ENCODE data around the gene KCNJ6. TPM values are rescaled to one million over a fixed set of nuclear protein-coding genes. Genes with fewer than 3 reads are reported as not detected.

The KCNJ6 gene
- total RNA-seq, 1 experiment from 2014 or later = not detected

DNA sequence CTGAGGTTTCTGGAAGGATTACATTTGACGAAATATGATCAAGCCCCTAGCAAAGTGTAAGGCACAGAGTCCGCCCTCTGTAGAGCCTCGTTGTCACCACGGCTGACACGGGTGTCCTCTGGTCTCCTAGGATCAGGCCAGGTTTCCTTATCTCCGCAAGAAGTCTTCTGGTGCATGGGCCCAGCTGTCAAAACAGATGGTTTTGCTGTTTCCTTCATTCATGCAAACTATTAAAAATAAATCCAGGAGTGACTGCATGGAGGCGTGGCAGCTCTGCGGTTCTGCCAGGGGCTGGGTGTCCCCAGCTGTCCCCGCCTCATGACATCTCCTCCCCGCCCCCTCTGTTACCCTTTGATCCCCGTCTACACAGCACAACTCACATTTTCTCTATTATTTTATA is 340.7 kb downstream of the KCNJ6 start:
- DNase-seq (ENCODE audit: low read depth) = no peak

DNA sequence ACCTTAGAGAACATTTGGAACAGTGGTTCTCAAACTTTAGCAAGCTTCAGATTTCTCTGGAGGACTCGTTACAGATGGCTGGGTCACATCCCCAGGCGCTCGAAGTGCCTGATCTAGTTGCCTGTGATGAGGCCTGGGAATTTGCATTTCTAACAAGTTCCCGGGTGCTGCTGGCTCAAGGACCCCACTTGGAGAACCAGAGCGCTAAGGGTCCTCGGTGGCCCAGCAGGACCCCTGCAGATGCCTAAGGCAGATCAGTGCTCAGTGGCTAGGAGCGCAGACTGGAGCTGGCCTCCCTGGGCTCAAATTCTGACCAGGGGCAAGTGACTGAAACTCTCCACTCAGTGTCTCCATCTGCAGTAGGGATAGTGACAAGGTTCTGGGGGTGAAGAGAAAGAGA is 341.5 kb downstream of the KCNJ6 start:
- DNase-seq (ENCODE audit: low read depth) = no peak

DNA sequence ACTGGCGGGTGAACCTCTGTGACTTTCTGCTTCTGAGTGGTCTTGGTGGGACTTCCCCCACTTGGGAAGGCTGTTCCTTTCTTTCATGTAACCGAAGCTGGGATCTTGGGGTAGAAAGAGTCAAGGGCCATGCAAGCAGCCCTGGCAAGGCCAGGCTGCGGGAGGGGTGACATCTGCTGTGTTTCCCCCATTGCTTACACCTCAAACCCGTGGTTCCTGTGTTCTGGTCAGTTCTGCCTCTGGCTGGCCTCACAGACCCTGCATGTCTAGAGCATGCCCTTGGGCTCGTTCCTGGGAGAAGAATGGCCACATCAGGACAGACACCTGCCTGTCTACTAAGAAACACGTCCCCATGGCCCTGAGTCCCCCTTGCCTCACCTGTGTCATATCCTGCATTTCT is 341.9 kb downstream of the KCNJ6 start:
- no peak for DNase-seq (ENCODE audit: low read depth)

- no peak for DNase-seq (ENCODE audit: low read depth)
These were observed 344.8 kb downstream of the KCNJ6 start for GRCh38 chr21:37571442-37571841.

GRCh38 chr21:37568916-37569315 is 347.3 kb downstream of the KCNJ6 start:
- DNase-seq (ENCODE audit: low read depth) = no peak

DNA sequence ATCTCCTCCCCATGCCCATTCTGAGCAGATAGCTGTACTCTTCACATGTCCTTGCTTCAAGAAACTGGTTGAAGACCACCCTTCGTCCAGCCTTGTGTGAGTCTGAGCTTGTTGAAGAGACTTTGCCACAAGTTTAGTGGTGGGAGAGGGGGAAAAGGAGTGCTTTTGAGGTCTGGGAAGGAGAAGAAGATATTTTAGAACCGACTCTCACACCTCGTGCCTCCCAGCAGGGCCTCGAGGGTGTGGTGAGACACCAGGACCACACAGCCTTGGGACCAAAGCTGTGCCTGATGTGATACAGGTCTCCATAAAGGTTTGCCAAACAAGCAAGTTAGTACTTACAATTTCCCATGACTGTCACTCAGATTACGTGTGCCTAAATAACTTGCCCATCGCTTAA is 347.8 kb downstream of the KCNJ6 start:
- no peak for DNase-seq (ENCODE audit: low read depth)

GRCh38 chr21:37566790-37567615 is 349.3 kb downstream of the KCNJ6 start:
- DNase-seq (ENCODE audit: low read depth) = no peak

- peak; percentile 46 for DNase-seq (ENCODE audit: low read depth)
These were observed 350.6 kb downstream of the KCNJ6 start for GRCh38 chr21:37565530-37566223.

- DNase-seq (ENCODE audit: low read depth) = peak; percentile 59
These were observed 351.2 kb downstream of the KCNJ6 start for GRCh38 chr21:37564924-37565529.

- DNase-seq (ENCODE audit: low read depth) = peak; percentile 100
These were observed 351.8 kb downstream of the KCNJ6 start for GRCh38 chr21:37564341-37564923.

DNA sequence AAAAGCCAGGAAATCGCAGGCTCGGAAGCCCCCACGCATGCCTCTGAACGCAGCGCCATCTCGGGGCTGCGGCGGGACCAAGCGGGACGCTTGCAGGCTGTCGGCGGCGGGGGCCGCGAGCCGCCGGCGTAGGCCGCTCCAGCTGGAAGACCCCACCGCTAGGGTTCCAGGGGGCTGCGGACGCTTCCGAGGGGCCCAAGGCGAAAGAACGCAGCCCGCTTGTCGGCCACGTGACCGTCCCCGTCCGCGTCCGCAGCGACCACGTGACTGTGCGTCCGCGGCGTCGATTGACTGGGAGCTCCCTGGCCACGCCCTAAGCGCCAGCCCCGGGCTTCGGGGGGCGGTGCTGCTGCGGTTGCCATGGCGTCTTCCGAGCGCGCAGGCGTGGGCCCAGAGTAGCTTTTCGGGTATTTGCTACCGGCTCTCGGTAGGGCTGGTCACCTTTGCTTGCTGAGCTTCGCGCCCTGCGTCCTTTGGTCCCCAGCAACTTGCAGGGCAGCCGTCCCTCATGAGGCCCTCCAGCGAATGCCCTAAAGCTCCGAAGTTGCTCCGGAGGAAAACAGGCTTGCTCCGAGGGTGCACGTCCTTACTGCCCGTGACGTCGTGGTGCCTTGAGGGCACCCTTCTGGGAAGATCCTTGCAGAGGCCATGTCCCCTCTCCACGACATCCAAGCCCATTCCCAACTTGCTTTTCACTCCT is 352.5 kb downstream of the KCNJ6 start:
- peak; percentile 94 for DNase-seq (ENCODE audit: low read depth)

DNA sequence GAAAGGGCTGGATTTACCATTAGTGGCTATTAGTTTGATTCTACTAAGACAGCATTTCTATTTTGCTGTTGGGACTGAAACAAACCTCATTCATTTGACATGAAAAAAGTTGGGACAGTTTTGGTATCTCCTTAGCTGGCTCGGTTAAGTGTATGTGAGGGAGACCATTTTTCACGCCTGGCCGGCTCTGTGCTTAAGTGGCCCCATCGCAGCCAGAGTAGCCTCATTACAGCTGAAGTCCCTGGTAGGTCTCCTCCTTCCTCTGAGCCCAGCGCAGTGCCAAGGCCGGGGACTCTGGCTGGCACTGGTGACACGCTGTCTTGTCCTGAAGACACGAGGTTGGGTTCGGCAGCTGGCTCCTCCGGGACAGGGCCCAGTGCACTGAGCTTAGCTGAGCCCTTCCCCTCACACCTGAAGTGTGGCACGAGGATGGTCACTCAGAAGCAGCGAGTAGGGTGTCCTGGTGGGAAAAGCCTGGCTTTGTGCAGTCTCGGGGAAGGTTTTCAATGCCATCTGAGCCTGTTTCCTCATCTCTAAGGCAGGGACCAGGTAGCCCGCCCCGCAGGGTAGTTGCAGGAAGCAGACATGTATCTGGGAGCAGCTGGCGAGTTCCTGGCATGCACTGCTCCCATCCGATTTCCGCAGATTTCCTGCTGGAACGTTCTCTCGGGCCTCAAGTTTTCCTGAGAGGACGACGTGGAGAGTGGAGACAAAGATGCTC is 353.2 kb downstream of the KCNJ6 start:
- no peak for DNase-seq (ENCODE audit: low read depth)

DNA sequence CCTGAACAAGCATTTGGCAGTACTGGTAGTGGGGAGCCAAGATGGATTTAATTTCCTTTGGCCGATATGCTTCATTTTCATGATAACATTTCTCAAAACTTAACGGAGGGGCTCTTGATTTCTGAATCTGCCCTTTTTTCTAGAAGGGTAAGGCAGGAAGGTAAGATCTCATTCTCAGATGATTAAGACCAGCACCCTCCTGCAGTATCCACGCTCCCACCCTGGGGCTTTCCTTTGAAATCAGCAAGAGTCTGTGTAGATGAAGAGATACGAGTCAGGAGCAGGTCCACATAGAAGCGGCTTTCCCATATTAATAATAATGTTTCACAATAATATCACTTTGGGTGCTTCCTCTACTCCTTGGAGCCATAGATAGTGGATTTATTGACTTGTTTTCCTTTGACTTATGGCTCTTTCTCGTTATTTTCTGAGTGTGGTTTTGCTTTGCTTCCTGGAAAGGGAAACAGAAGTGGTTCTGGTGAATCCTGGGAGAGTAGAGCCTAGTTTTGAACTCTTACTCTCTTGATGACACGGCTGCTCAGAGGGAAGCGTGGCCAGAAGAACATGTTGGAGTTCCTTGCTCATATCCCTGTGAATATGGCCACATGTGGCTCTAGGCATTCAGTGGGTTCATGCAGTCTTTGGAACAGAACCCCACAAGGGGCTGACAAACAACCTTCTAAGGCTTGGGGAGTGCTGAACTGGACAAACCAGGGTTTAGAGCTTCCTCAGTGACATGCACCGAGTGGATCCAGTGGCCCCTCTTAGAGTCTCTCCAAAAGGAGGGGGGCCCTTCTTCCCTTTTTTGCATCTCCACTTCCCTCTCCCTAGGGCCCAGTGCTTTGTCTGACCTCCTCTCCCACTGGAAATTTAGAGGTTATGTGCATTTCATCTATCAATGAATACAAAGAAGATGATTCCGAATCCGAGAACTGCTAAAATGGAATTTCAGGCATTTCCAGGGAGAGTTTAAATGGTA is 354.0 kb downstream of the KCNJ6 start:
- DNase-seq (ENCODE audit: low read depth) = no peak

DNA sequence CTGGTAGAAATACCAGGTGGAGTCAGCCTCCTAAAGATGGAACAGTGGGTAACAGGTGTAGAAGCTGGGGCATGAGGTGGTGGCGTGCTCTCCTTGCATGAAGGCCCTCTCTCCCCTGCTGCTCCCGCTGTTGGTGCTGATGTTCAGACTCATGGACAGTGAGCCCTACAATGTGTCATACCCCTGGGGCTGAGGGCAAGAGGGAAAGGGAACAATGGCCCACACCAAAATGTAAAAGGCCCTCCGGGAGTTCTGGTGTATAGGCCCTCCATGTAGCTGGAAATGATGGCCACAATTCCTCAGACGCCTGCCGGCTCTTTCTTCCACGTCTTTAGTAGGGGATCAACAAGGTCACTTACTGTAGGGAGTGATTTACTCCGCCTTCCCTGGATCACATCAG is 354.8 kb downstream of the KCNJ6 start:
- DNase-seq (ENCODE audit: low read depth) = no peak

- DNase-seq (ENCODE audit: low read depth) = no peak
These were observed 355.9 kb downstream of the KCNJ6 start for GRCh38 chr21:37560385-37560784.

DNA sequence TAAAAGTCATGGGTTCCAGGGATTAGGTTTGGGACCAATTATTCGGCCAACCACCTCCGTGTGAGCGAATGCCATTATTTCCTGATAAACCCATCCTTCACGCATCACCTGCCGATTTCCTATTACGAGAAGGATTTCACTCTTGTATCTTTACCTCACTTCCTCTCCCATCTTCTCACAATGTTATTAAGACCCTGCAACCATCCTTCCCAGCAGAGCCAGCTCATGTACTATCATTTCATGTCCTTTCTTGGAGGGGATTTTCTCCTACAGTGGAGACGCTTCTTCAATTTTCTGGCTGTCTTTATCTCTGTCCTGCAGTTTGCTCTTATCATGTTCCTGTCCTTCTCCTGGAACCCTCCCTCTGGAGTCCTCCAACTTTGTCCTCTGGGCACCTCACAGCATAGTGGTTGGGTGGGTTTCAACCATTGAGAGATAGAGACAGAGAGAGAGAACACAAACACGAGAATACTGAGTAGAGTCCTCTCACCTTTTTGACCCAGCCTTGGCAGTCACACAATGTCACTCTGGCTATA is 357.5 kb downstream of the KCNJ6 start:
- no peak for DNase-seq (ENCODE audit: low read depth)

Measured in HT1080 (cell line).